HFFc6 (cell line): ENCODE results near the gene IGSF22. TPM values are rescaled to one million over a fixed set of nuclear protein-coding genes. Genes with fewer than 3 reads are reported as not detected.
A peak's percentile ranks its signal among the peaks of the same experiment; 100 is the strongest.

Experiments used
- DNase-seq: peaks from one replicate; pipeline ENCODE4 v3.0.0-alpha.2; 2018
- H3K27ac Mint-ChIP-seq: 2 replicates; pipeline ENCODE4 v1.8.0; 2020; ENCODE audit warnings: mild to moderate bottlenecking, mixed read lengths
- H3K27me3 Mint-ChIP-seq: 2 replicates; pipeline ENCODE4 v1.8.0; 2021; ENCODE audit warnings: mild to moderate bottlenecking, moderate library complexity, mixed read lengths; ENCODE audit not compliant: insufficient read depth
- H3K36me3 Mint-ChIP-seq: 2 replicates; pipeline ENCODE4 v1.8.0; 2021; ENCODE audit warnings: low read depth, mixed read lengths
- H3K4me1 Mint-ChIP-seq: 2 replicates; pipeline ENCODE4 v1.8.0; 2020; ENCODE audit warnings: low read depth, mixed read lengths
- H3K4me3 Mint-ChIP-seq: 2 replicates; pipeline ENCODE4 v1.8.0; 2020; ENCODE audit warnings: mild to moderate bottlenecking, moderate library complexity, mixed read lengths
- H3K9me3 Mint-ChIP-seq: 2 replicates; pipeline ENCODE4 v1.8.0; 2020; ENCODE audit warnings: mild to moderate bottlenecking, mixed read lengths
- CTCF ChIP-seq: fragments of 200-600 bp; sonication (generic); IDR thresholded peaks from 2 replicates; pipeline ENCODE4 v1.5.0; 2021; ENCODE audit warnings: antibody characterized with exemption, mild to moderate bottlenecking
- long read RNA-seq: library from polyadenylated mRNA; unstranded; transcript quantifications from one replicate; pipeline ENCODE4 v2.0.0, GENCODE V29; 2019
- total RNA-seq, 6 experiments: library from RNA; stranded (reverse); fragmentation: NEBNext Ultra II Directional; extraction: Animal tissue kit (Norgen Biotek cat#: 25700); gene quantifications; 2 replicates in 1 of 6; 3 replicates in 5 of 6; pipeline ENCODE4 v1.2.3, GENCODE V29; 2021

Gene IGSF22
- not detected for total RNA-seq
- long read RNA-seq = 0 reads

DNA sequence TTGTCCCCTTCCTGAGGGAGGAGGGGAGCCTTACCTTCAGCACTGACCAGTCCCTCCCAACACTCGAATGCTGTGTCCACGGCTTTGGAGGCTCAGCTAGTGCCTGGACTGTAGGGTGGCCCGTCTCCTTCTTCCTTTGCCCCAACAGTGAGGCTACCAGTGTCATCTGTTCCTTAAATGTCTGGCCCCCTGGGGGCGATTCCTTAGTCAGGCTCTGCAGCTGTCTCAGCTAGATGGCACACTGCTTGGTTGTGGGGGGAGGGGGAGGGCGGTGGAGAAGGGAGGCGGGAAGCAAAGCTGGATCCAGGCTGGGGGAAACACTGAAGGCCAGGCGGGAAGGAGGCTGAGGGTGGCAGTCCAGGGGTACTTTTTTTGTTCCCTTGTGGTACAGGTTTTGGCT is at the start of gene IGSF22:
Gene IGSF22, minus strand, starts transcription at position 149 of the 400 bp plus-strand sequence. CDS start 1,952 bp downstream, outside the sequence.
- Mint-ChIP-seq H3K27me3 (peaks cover 6% of the 10 kb centered on the region), H3K4me1 (peaks cover 11% of the 10 kb centered on the region), H3K9me3 (no peaks in the 10 kb centered on the region), H3K36me3 (no peaks in the 10 kb centered on the region), H3K27ac (no peak within 1 kb of the TSS), H3K4me3 (no peak within 1 kb of the TSS)
- no peak for TF ChIP-seq CTCF
- no peak for DNase-seq

DNA sequence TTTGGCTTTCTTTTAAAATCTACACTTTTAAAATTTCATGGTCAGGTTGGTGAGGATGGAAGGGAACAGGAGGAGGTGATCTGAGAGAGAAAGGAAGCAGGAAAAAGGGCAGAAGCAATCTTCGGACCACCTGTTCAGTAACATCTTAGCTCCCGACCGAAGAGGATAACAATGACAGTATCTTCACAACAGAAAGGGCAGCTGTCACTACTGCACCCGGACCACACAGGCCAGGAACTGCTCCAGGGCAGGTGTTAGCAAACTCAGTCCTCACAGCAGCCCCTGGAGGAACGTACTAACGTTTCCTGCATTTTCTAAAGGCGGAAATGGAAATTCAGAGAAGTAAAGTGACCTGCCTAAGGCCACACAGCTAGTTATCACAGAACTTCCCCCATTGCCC is 48.8 kb upstream of the IGSF22 start:
- peaks cover 14% of the 10 kb centered on the region for H3K4me1 Mint-ChIP-seq
- peaks cover 20% of the 10 kb centered on the region for H3K27me3 Mint-ChIP-seq
- no peak for DNase-seq
- no peaks in the 10 kb centered on the region for H3K36me3 Mint-ChIP-seq
- TF ChIP-seq CTCF = no peak
- H3K9me3 Mint-ChIP-seq = peaks cover 3% of the 10 kb centered on the region; the same call in 1 of the 2 replicates
- H3K4me3 Mint-ChIP-seq = no peak overlapping the region
- H3K27ac Mint-ChIP-seq = no peak overlapping the region; the same call in 1 of the 2 replicates

DNA sequence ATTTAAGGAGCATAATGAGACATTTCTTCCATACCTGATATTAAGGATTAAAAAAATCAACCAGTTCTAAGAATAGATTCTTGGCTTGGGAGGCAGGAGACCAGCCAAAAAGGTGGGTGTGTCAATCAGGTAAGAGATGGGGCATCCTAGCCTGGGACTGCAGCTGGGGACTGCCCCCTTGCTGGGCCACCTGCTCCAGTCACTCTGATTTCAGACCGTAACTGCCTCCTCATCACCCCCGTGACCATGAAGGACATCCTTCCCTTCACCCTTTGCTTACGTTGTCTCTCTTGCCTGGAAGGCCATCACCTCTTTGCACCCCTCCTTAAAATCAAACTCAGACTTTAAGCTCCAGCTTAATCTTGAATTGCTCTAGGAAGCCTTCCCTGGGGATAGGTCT is 47.7 kb upstream of the IGSF22 start:
- peaks cover 20% of the 10 kb centered on the region for H3K27me3 Mint-ChIP-seq
- no peak overlapping the region for H3K27ac Mint-ChIP-seq
- no peak for DNase-seq
- H3K36me3 Mint-ChIP-seq = no peaks in the 10 kb centered on the region
- H3K4me3 Mint-ChIP-seq = no peak overlapping the region
- peaks cover 16% of the 10 kb centered on the region for H3K4me1 Mint-ChIP-seq
- TF ChIP-seq CTCF = no peak
- peaks cover 3% of the 10 kb centered on the region; the same call in 1 of the 2 replicates for H3K9me3 Mint-ChIP-seq

GRCh38 chr11:18773104-18773503 is 47.1 kb upstream of the IGSF22 start:
- no peak overlapping the region for H3K4me3 Mint-ChIP-seq
- no peak overlapping the region for H3K27ac Mint-ChIP-seq
- no peak for TF ChIP-seq CTCF
- peaks cover 20% of the 10 kb centered on the region for H3K27me3 Mint-ChIP-seq
- H3K4me1 Mint-ChIP-seq = peaks cover 22% of the 10 kb centered on the region
- peaks cover 3% of the 10 kb centered on the region; the same call in 1 of the 2 replicates for H3K9me3 Mint-ChIP-seq
- no peaks in the 10 kb centered on the region for H3K36me3 Mint-ChIP-seq
- DNase-seq = no peak

DNA sequence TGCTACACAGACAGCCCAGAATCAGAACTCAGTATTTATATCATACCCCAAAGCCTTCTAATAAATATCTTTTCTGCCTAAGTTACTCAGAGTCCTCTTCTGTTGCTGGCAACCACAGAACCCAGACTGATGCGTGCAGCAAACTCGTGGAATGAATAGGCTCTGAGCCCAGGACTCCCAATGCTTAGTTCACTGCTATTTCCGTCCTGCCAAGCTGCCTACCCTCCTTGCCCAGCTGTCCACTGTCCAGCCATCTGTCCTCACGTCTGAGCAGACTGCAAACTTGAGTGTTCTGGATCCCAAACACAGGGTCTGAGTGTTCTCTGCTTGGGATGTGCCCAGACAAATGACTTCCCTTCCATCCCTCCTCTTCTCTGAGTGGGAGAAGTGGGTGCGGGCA is 46.2 kb upstream of the IGSF22 start:
- no peak for TF ChIP-seq CTCF
- H3K9me3 Mint-ChIP-seq = peaks cover 3% of the 10 kb centered on the region; the same call in 1 of the 2 replicates
- H3K27me3 Mint-ChIP-seq = peaks cover 20% of the 10 kb centered on the region
- no peak overlapping the region for H3K27ac Mint-ChIP-seq
- H3K4me1 Mint-ChIP-seq = peaks cover 27% of the 10 kb centered on the region
- DNase-seq = peak; percentile 21
- H3K36me3 Mint-ChIP-seq = no peaks in the 10 kb centered on the region
- no peak overlapping the region for H3K4me3 Mint-ChIP-seq
